CD14-positive monocyte (primary cell): ENCODE data around the gene PLPPR5. TPM values are rescaled to one million over a fixed set of nuclear protein-coding genes. Genes with fewer than 3 reads are reported as not detected.

Experiments used
- DNase-seq, 3 donors: peaks; one replicate each; pipeline ENCODE4 v3.0.0-alpha.2; 2011 to 2022
- H2AFZ ChIP-seq: 2 replicates; pipeline ENCODE4 v1.6.0; 2012; ENCODE audit warnings: mild to moderate bottlenecking, low read depth, low read length, inconsistent platforms; ENCODE audit not compliant: insufficient read depth, poor library complexity, severe bottlenecking
- H3K27ac ChIP-seq, 2 donors: 1 replicate in 1 of 2; 2 replicates in 1 of 2; pipeline ENCODE4 v1.5.1; 2012 to 2013; ENCODE audit warnings: low read length in 2 of 2, control low read depth in 1 of 2, inconsistent platforms in 1 of 2, low read depth in 1 of 2, mild to moderate bottlenecking in 1 of 2
- H3K27me3 ChIP-seq, 2 donors: one replicate each; pipeline versions ENCODE4 v1.6.0 to v1.6.1; 2011 to 2013; ENCODE audit warnings: low read length in 2 of 2; ENCODE audit not compliant: control insufficient read depth in 2 of 2, insufficient read depth in 2 of 2
- H3K36me3 ChIP-seq, 2 donors: replicated peaks in 1 of 2; 1 replicate in 1 of 2; 2 replicates in 1 of 2; pipeline versions ENCODE4 v1.5.1 to v1.6.1; 2012 to 2013; ENCODE audit warnings: low read length in 2 of 2, control low read depth in 1 of 2, inconsistent platforms in 1 of 2, mild to moderate bottlenecking in 1 of 2; ENCODE audit not compliant: insufficient read depth in 2 of 2, control insufficient read depth in 1 of 2
- H3K4me1 ChIP-seq, 2 donors: 1 replicate in 1 of 2; 2 replicates in 1 of 2; pipeline versions ENCODE4 v1.5.1 to v1.6.1; 2012 to 2013; ENCODE audit warnings: low read length in 2 of 2, control low read depth in 1 of 2, inconsistent platforms in 1 of 2, mild to moderate bottlenecking in 1 of 2, moderate library complexity in 1 of 2; ENCODE audit not compliant: insufficient read depth in 2 of 2, control insufficient read depth in 1 of 2
- H3K4me2 ChIP-seq: replicated peaks from 2 replicates; pipeline ENCODE3; 2012; ENCODE audit warnings: low read length, moderate library complexity, mild to moderate bottlenecking; ENCODE audit not compliant: poor library complexity, severe bottlenecking; ENCODE audit errors: extremely low read depth
- H3K4me3 ChIP-seq, 3 experiments: fragments of 200-600 bp in 1 of 3; sonication (generic) in 1 of 3; replicated peaks in 1 of 3; 1 replicate in 2 of 3; 2 replicates in 1 of 3; pipeline ENCODE4 v1.5.1; 2011 to 2013; ENCODE audit warnings: low read length in 3 of 3, mild to moderate bottlenecking in 3 of 3, control low read depth in 2 of 3, low read depth in 2 of 3, inconsistent platforms in 1 of 3, moderate library complexity in 1 of 3
- H3K79me2 ChIP-seq: 2 replicates; pipeline ENCODE4 v1.6.0; 2012; ENCODE audit warnings: mild to moderate bottlenecking, control low read depth, inconsistent platforms, low read length, moderate library complexity; ENCODE audit not compliant: insufficient read depth
- H3K9ac ChIP-seq: 2 replicates; pipeline ENCODE4 v1.6.0; 2017; ENCODE audit warnings: low read length, mild to moderate bottlenecking; ENCODE audit not compliant: insufficient read depth, poor library complexity, severe bottlenecking
- H3K9me3 ChIP-seq, 2 donors: replicated peaks in 1 of 2; 1 replicate in 1 of 2; 2 replicates in 1 of 2; pipeline versions ENCODE4 v1.5.1 to v1.6.1; 2012 to 2013; ENCODE audit warnings: low read length in 2 of 2, control low read depth in 1 of 2; ENCODE audit not compliant: control insufficient read depth in 1 of 2, insufficient read depth in 1 of 2
- H4K20me1 ChIP-seq: 2 replicates; pipeline ENCODE4 v1.6.0; 2012; ENCODE audit warnings: mild to moderate bottlenecking, low read length, control low read depth, moderate library complexity; ENCODE audit not compliant: insufficient read depth
- H3K27ac Mint-ChIP-seq, 7 donors: one replicate each; pipeline ENCODE4 v1.8.0; 2020; ENCODE audit warnings: mild to moderate bottlenecking in 7 of 7, mixed read lengths in 7 of 7, moderate library complexity in 6 of 7, inconsistent platforms in 2 of 7
- H3K27me3 Mint-ChIP-seq, 3 donors: one replicate each; pipeline ENCODE4 v1.8.0; 2021 to 2022; ENCODE audit warnings: low read depth in 3 of 3, mild to moderate bottlenecking in 3 of 3, mixed read lengths in 3 of 3, moderate library complexity in 3 of 3, inconsistent platforms in 1 of 3
- H3K36me3 Mint-ChIP-seq, 2 donors: one replicate each; pipeline ENCODE4 v1.8.0; 2020; ENCODE audit warnings: mixed read lengths in 2 of 2, inconsistent platforms in 1 of 2, mild to moderate bottlenecking in 1 of 2
- H3K4me1 Mint-ChIP-seq: one replicate; pipeline ENCODE4 v1.8.0; 2020; ENCODE audit warnings: mild to moderate bottlenecking, mixed read lengths
- H3K4me3 Mint-ChIP-seq, 2 donors: one replicate each; pipeline ENCODE4 v1.8.0; 2020; ENCODE audit warnings: mild to moderate bottlenecking in 2 of 2, mixed read lengths in 2 of 2, moderate library complexity in 1 of 2
- H3K9me3 Mint-ChIP-seq, 7 donors: one replicate each; pipeline ENCODE4 v1.8.0; 2020 to 2022; ENCODE audit warnings: mixed read lengths in 7 of 7, mild to moderate bottlenecking in 6 of 7, moderate library complexity in 6 of 7, inconsistent platforms in 2 of 7
- CTCF ChIP-seq: fragments of 200-600 bp; IDR thresholded peaks from one replicate; pipeline ENCODE4 v1.8.0; 2022; ENCODE audit warnings: antibody characterized with exemption, mild to moderate bottlenecking
- WGBS: methylation state at CpG from one replicate; pipeline ENCODE4 v1.1.5; 2013; ENCODE audit warnings: missing lambda C conversion rate; ENCODE audit not compliant: insufficient coverage; 5-methylcytosine and 5-hydroxymethylcytosine counted together
- intact Hi-C, 2 donors: fragments of 100-400 bp; cut with micrococcal nuclease; formaldehyde crosslinking; loops; one replicate each; pipeline versions ENCODE4 v1.15.0 to v1.15.1; 2023
- polyA plus RNA-seq, 3 donors: library from polyadenylated mRNA; depleted of rRNA in 1 of 3; unstranded in 2 of 3; stranded (reverse) in 1 of 3; fragments of 300-500 nt in 2 of 3; fragments of >200 nt in 1 of 3; fragmentation: Illumina TruSeq in 2 of 3; gene quantifications; 1 replicate in 2 of 3; 2 replicates in 1 of 3; pipeline ENCODE4 v1.2.3, GENCODE V29; 2012 to 2021

PLPPR5 gene
- polyA plus RNA-seq, 3 donors = not detected

DNA sequence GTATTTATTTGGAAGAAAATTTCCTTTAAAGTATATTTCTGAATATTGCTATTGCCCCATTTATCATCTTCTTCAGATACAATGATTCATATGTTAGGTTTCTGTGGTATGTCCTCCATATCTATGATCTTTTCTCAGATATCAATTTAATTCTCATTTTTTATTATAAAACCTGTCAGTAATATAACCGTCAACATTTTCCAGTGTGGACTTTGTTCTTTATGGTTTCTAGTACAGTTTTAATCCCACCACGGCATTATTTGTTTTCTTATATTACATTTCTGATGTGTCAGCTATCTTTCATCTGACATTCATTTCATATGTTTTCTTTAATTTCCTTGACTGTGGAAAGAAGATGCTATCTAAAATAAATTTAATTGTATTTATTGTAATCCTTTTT is 97.9 kb downstream of the PLPPR5 start:
- no peaks in the 10 kb centered on the region for H3K4me1 Mint-ChIP-seq

DNA sequence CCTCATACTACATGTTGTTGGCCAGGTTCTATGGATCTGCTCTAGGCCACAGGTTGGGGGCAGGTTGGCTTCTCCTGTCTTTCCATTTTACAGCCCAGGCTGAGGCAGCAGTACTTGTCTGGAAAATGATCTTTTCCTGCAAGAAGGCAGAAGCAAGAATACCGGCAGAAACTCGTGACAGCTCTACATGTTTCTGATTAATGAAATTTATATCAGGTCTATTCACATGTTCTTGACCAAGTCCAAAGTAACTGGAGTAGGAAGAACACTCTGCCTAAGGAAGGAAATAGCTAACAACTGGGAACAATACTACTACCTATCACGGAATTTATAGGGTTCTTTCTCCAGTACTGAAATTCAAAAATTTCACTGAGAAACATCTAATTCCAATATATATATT is 98.3 kb downstream of the PLPPR5 start:
- DNase-seq = no peak
- no peak overlapping the region for H3K9ac ChIP-seq
- no peak overlapping the region for H3K27ac Mint-ChIP-seq
- no peak overlapping the region for H3K4me3 ChIP-seq
- H3K4me1 ChIP-seq = no peaks in the 10 kb centered on the region
- H3K4me3 Mint-ChIP-seq = no peak overlapping the region
- no peaks in the 10 kb centered on the region for H4K20me1 ChIP-seq
- H3K79me2 ChIP-seq = no peaks in the 10 kb centered on the region
- H3K9me3 Mint-ChIP-seq = peaks cover 0 to 3% (median 0%) of the 10 kb centered on the region in 7 donors
- TF ChIP-seq CTCF = no peak
- no peaks in the 10 kb centered on the region for H3K9me3 ChIP-seq
- WGBS = no CpG with 5 or more reads among the region's 3 CpGs
- no peak overlapping the region for H3K27ac ChIP-seq
- no peaks in the 10 kb centered on the region for H3K27me3 ChIP-seq
- no peak overlapping the region for H3K4me2 ChIP-seq
- no peaks in the 10 kb centered on the region for H3K36me3 Mint-ChIP-seq
- no peaks in the 10 kb centered on the region for H3K36me3 ChIP-seq
- intact Hi-C loops = no loop called here
- H3K27me3 Mint-ChIP-seq = peaks cover 0 to 2% (median 0%) of the 10 kb centered on the region in 3 donors
- H3K4me1 Mint-ChIP-seq = no peaks in the 10 kb centered on the region
- H2AFZ ChIP-seq = no peak overlapping the region

More for the DNA sequence above, 97.9 kb downstream of the PLPPR5 start:
- H3K36me3 Mint-ChIP-seq = no peaks in the 10 kb centered on the region
- Histone ChIP-seq H3K9me3 (no peaks in the 10 kb centered on the region), H3K4me1 (no peaks in the 10 kb centered on the region), H3K9ac (no peak overlapping the region), H3K79me2 (no peaks in the 10 kb centered on the region), H4K20me1 (no peaks in the 10 kb centered on the region), H3K27ac (no peak overlapping the region), H3K36me3 (no peaks in the 10 kb centered on the region), H3K4me2 (no peak overlapping the region), H3K27me3 (no peaks in the 10 kb centered on the region), H2AFZ (no peak overlapping the region), H3K4me3 (no peak overlapping the region)
- TF ChIP-seq CTCF = no peak
- no peak for DNase-seq
- H3K4me3 Mint-ChIP-seq = no peak overlapping the region
- H3K27me3 Mint-ChIP-seq = peaks cover 0 to 2% (median 0%) of the 10 kb centered on the region in 3 donors
- WGBS = no CpG with 5 or more reads among the region's 2 CpGs
- H3K9me3 Mint-ChIP-seq = peaks cover 0 to 5% (median 0%) of the 10 kb centered on the region in 7 donors
- H3K27ac Mint-ChIP-seq = no peak overlapping the region
- intact Hi-C loops = no loop called here
